Uterus (tissue), 4 donors: ENCODE data around the gene NEK9. TPM values are rescaled to one million over a fixed set of nuclear protein-coding genes. Genes with fewer than 3 reads are reported as not detected.
A peak's percentile ranks its signal among the peaks of the same experiment; 100 is the strongest.

ENCODE experiments used
- DNase-seq, 2 donors: peaks; one replicate each; pipeline ENCODE4 v3.0.0-alpha.2; 2019 to 2020
- H3K27ac ChIP-seq, 2 donors: fragments of 200-600 bp; sonication (generic); 1 replicate in 1 of 2; 2 replicates in 1 of 2; pipeline ENCODE4 v1.5.1; 2016 to 2018
- H3K27me3 ChIP-seq, 2 donors: fragments of 200-600 bp; sonication (generic); one replicate each; pipeline ENCODE4 v1.5.1; 2018 to 2019; ENCODE audit warnings: control low read depth in 1 of 2
- H3K36me3 ChIP-seq, 2 donors: fragments of 200-600 bp; sonication (generic); one replicate each; pipeline ENCODE4 v1.5.1; 2019; ENCODE audit warnings: control low read depth in 1 of 2
- H3K4me1 ChIP-seq, 2 donors: fragments of 200-600 bp; sonication (generic); one replicate each; pipeline ENCODE4 v1.5.1; 2018 to 2019; ENCODE audit warnings: control low read depth in 1 of 2
- H3K4me3 ChIP-seq, 2 donors: fragments of 200-600 bp; sonication (generic); 1 replicate in 1 of 2; 2 replicates in 1 of 2; pipeline ENCODE4 v1.5.1; 2018 to 2019; ENCODE audit warnings: mild to moderate bottlenecking in 1 of 2
- H3K9me3 ChIP-seq, 2 donors: fragments of 200-600 bp; sonication (generic); one replicate each; pipeline ENCODE4 v1.5.1; 2019; ENCODE audit warnings: control low read depth in 1 of 2
- CTCF ChIP-seq, 4 experiments: fragments of 200-600 bp in 2 of 4; fragments of 450-650 bp in 2 of 4; sonication (generic) in 2 of 4; IDR thresholded peaks; one replicate each; pipeline ENCODE4 v1.5.1; 2016 to 2019; ENCODE audit warnings: antibody characterized with exemption in 4 of 4, mild to moderate bottlenecking in 2 of 4, moderate library complexity in 1 of 4
- POLR2A ChIP-seq, 2 donors: fragments of 450-650 bp; IDR thresholded peaks; one replicate each; pipeline ENCODE4 v1.6.1; 2016; ENCODE audit warnings: antibody characterized with exemption in 2 of 2, mild to moderate bottlenecking in 1 of 2, moderate library complexity in 1 of 2
- intact Hi-C: fragments of 100-400 bp; cut with DNase I; formaldehyde crosslinking; loops from one replicate; pipeline ENCODE4 v1.15.1; 2023; ENCODE audit warnings: low total_unique reads
- total RNA-seq, 4 donors: library from RNA; depleted of rRNA in 3 of 4; stranded (reverse); fragments of >200 nt in 3 of 4; gene quantifications; one replicate each; pipeline versions ENCODE4 v1.1.0 to v1.2.4, GENCODE V29; 2014 to 2023
- donor health status: DM: yes; HTN: yes; CAD: no.

Gene NEK9
- total RNA-seq, 4 donors from 2014 or later: 51.2 to 115 (median 71.4) TPM

GRCh38 chr14:75091251-75091650 lies 35.6 kb downstream of the NEK9 start:
- no peak for DNase-seq
- Histone ChIP-seq H3K27me3 (no peaks in the 10 kb centered on the region), H3K36me3 (no peaks in the 10 kb centered on the region), H3K4me1 (no peaks in the 10 kb centered on the region), H3K4me3 (no peak overlapping the region), H3K9me3 (no peaks in the 10 kb centered on the region), H3K27ac (no peak overlapping the region)
- intact Hi-C loops: no loop called here
- no peak for TF ChIP-seq POLR2A (IDR thresholded peaks at IDR 0.05)

GRCh38 chr14:75090353-75090752 lies 36.5 kb downstream of the NEK9 start:
- H3K27me3 ChIP-seq: no peaks in the 10 kb centered on the region
- no peak overlapping the region for H3K27ac ChIP-seq
- H3K4me3 ChIP-seq: no peak overlapping the region
- intact Hi-C loops: no loop called here
- TF ChIP-seq POLR2A (IDR thresholded peaks at IDR 0.05): no peak
- no peak for TF ChIP-seq CTCF (IDR thresholded peaks at IDR 0.05)
- H3K36me3 ChIP-seq: no peaks in the 10 kb centered on the region
- H3K9me3 ChIP-seq: no peaks in the 10 kb centered on the region
- no peak for DNase-seq
- H3K4me1 ChIP-seq: no peaks in the 10 kb centered on the region

GRCh38 chr14:75088566-75089373 lies 38.1 kb downstream of the NEK9 start:
- H3K4me1 ChIP-seq: no peaks in the 10 kb centered on the region
- DNase-seq: peak in 1 of 2 donors; percentile 54
- no peaks in the 10 kb centered on the region for H3K9me3 ChIP-seq
- intact Hi-C loops: no loop called here
- no peaks in the 10 kb centered on the region for H3K27me3 ChIP-seq
- TF ChIP-seq POLR2A (IDR thresholded peaks at IDR 0.05): no peak
- peak; percentile 65 to 88 (median 76) for TF ChIP-seq CTCF (IDR thresholded peaks at IDR 0.05)
- no peak overlapping the region for H3K4me3 ChIP-seq
- no peaks in the 10 kb centered on the region for H3K36me3 ChIP-seq
- H3K27ac ChIP-seq: no peak overlapping the region

GRCh38 chr14:75088153-75088552 lies 38.7 kb downstream of the NEK9 start:
- DNase-seq: no peak
- TF ChIP-seq POLR2A (IDR thresholded peaks at IDR 0.05) (no peak), CTCF (IDR thresholded peaks at IDR 0.05) (no peak)
- no peaks in the 10 kb centered on the region for H3K4me1 ChIP-seq
- intact Hi-C loops: no loop called here
- H3K36me3 ChIP-seq: no peaks in the 10 kb centered on the region
- no peaks in the 10 kb centered on the region for H3K9me3 ChIP-seq
- H3K4me3 ChIP-seq: no peak overlapping the region
- H3K27me3 ChIP-seq: no peaks in the 10 kb centered on the region
- H3K27ac ChIP-seq: no peak overlapping the region

GRCh38 chr14:75084513-75084912 lies 42.3 kb downstream of the NEK9 start:
- no peaks in the 10 kb centered on the region for H3K27me3 ChIP-seq
- intact Hi-C loops: no loop called here
- TF ChIP-seq CTCF (IDR thresholded peaks at IDR 0.05) (no peak), POLR2A (IDR thresholded peaks at IDR 0.05) (no peak)
- no peak overlapping the region for H3K4me3 ChIP-seq
- H3K27ac ChIP-seq: no peak overlapping the region
- no peaks in the 10 kb centered on the region for H3K4me1 ChIP-seq
- no peaks in the 10 kb centered on the region for H3K36me3 ChIP-seq
- H3K9me3 ChIP-seq: no peaks in the 10 kb centered on the region
- no peak for DNase-seq
